HepG2 (cell line): ENCODE measurements around the gene GLIS1. TPM values are rescaled to one million over a fixed set of nuclear protein-coding genes. Genes with fewer than 3 reads are reported as not detected.

Experiments
- ATAC-seq: fragments of 200-7000 bp; cut with Tn5 transposase; 3 replicates; pipeline ENCODE4 v1.9.1; 2020; ENCODE audit warnings: mild to moderate bottlenecking, moderate library complexity
- BruUV-seq: library from RNA; stranded (reverse); fragments of 400-500 nt; replicated peaks from 2 replicates; lab custom pipeline; 2021; lab: Mats Ljungman, UMichigan
- CTCF ChIA-PET: fragments of 300-600 bp; formaldehyde crosslinking; extraction: SDS; loops from one replicate; lab custom pipeline; 2021; ENCODE audit warnings: low total read pairs, inconsistent platforms, low intra/inter-chr PET ratio; lab: Yijun Ruan, JAX
- POLR2A ChIA-PET: fragments of 350-600 bp; sonication (Branson Sonifier 250); formaldehyde crosslinking; loops from one replicate; lab custom pipeline; 2020; ENCODE audit warnings: antibody characterized with exemption, inconsistent platforms; lab: Yijun Ruan, JAX
- DNase-seq: peaks from one replicate; pipeline ENCODE4 v3.0.0-alpha.2; 2015; ENCODE audit warnings: low spot score
- FAIRE-seq: peaks from 3 replicates; lab custom pipeline; 2011; peaks lifted over from hg19 to GRCh38; lab: Jason Lieb, UNC
- H2AFZ ChIP-seq: one replicate; pipeline ENCODE4 v1.6.1; 2011; ENCODE audit warnings: low read length, inconsistent platforms
- H3K27ac ChIP-seq: fragments of 300-600 bp; 3 replicates; pipeline ENCODE4 v1.8.0; 2011; ENCODE audit warnings: mixed run types, mild to moderate bottlenecking, mixed read lengths, low read length, inconsistent platforms; ENCODE audit not compliant: insufficient read depth; ENCODE audit errors: extremely low read length
- H3K27me3 ChIP-seq, 2 experiments: fragments of 200-600 bp in 1 of 2; 2 replicates in 1 of 2; 3 replicates in 1 of 2; pipeline versions ENCODE4 v1.6.0 to v1.8.0; 2011; ENCODE audit warnings: low read length in 2 of 2, mild to moderate bottlenecking in 2 of 2, moderate library complexity in 2 of 2, inconsistent platforms in 1 of 2; ENCODE audit not compliant: insufficient read depth in 2 of 2, control insufficient read depth in 1 of 2
- H3K36me3 ChIP-seq, 2 experiments: fragments of 200-600 bp in 1 of 2; replicated peaks in 1 of 2; 2 replicates in 1 of 2; 3 replicates in 1 of 2; pipeline versions ENCODE4 v1.5.1 to v1.8.0; 2011; ENCODE audit warnings: low read length in 2 of 2, inconsistent platforms in 1 of 2; ENCODE audit not compliant: insufficient read depth in 2 of 2, control insufficient read depth in 1 of 2
- H3K4me1 ChIP-seq: 2 replicates; pipeline ENCODE4 v1.5.1; 2012; ENCODE audit warnings: low read length, inconsistent platforms; ENCODE audit not compliant: insufficient read depth
- H3K4me2 ChIP-seq: 2 replicates; pipeline ENCODE4 v1.6.0; 2011; ENCODE audit warnings: low read depth, low read length, inconsistent platforms
- H3K4me3 ChIP-seq, 3 experiments: fragments of 200-600 bp in 1 of 3; sonication (generic), shearing (Covaris generic) in 1 of 3; replicated peaks in 1 of 3; 2 replicates each; pipeline ENCODE4 v1.5.1; 2011 to 2016; ENCODE audit warnings: low read length in 3 of 3, inconsistent platforms in 2 of 3, low read depth in 2 of 3, mild to moderate bottlenecking in 2 of 3, control low read depth in 1 of 3, mixed read lengths in 1 of 3; ENCODE audit not compliant: insufficient read depth in 1 of 3
- H3K79me2 ChIP-seq: one replicate; pipeline ENCODE4 v1.6.1; 2011; ENCODE audit warnings: low read length, inconsistent platforms; ENCODE audit not compliant: insufficient read depth
- H3K9ac ChIP-seq: 2 replicates; pipeline ENCODE4 v1.6.0; 2011; ENCODE audit warnings: mild to moderate bottlenecking, low read depth, low read length, inconsistent platforms; ENCODE audit not compliant: insufficient read depth
- H3K9me3 ChIP-seq: 2 replicates; pipeline ENCODE4 v1.5.1; 2012; ENCODE audit warnings: mild to moderate bottlenecking, low read length
- H4K20me1 ChIP-seq: 2 replicates; pipeline ENCODE4 v1.6.0; 2011; ENCODE audit warnings: inconsistent platforms, mild to moderate bottlenecking, low read length, moderate library complexity; ENCODE audit not compliant: insufficient read depth
- KDM4B ChIP-seq: sonication (generic); formaldehyde crosslinking; IDR thresholded peaks from 2 replicates; pipeline ENCODE4 v1.4.0; 2020; ENCODE audit warnings: missing genetic modification reagents
- RARA ChIP-seq: IDR thresholded peaks from 2 replicates; pipeline ENCODE4 v1.6.1; 2016; ENCODE audit warnings: missing genetic modification reagents, missing compliant biosample characterization
- ZNF441 ChIP-seq: sonication (generic); formaldehyde crosslinking; IDR thresholded peaks from 2 replicates; pipeline ENCODE4 v1.7.0; 2021; ENCODE audit warnings: missing genetic modification reagents, borderline replicate concordance
- WGBS: methylation state at CpG from one replicate; pipeline ENCODE4 v1.1.6; 2017; ENCODE audit warnings: low lambda C conversion rate; 5-methylcytosine and 5-hydroxymethylcytosine counted together
- in situ Hi-C: cut with HindIII; loops from 2 replicates; pipeline ENCODE4 v1.10.0; 2017; ENCODE audit warnings: low pct_unique_long_range_greater_than_20kb; ENCODE audit not compliant: extremely low pct_ligation_motif_present
- intact Hi-C: fragments of 100-400 bp; cut with micrococcal nuclease; formaldehyde crosslinking; loops from one replicate; pipeline ENCODE4 v1.10.0; 2022; ENCODE audit not compliant: unreplicated experiment
- polyA plus RNA-seq, 8 experiments: library from polyadenylated mRNA; depleted of rRNA in 3 of 8; stranded (reverse) in 7 of 8; unstranded in 1 of 8; fragments of >200 nt; fragmentation: Illumina TruSeq in 4 of 8; extraction: Trizol in 4 of 8; gene quantifications; 2 replicates each; pipeline versions ENCODE4 v1.2.1 to v1.2.3, GENCODE V29; 2011 to 2016; ENCODE audit warnings: low read depth in 4 of 8, missing spikeins in 1 of 8, mixed read lengths in 1 of 8; ENCODE audit not compliant: insufficient read depth in 1 of 8
- total RNA-seq, 5 experiments: library from RNA; depleted of rRNA; stranded (reverse); fragments of >200 nt; fragmentation: Illumina TruSeq; extraction: Trizol; gene quantifications; 2 replicates each; pipeline ENCODE4 v1.2.3, GENCODE V29; 2016; ENCODE audit warnings: low read depth in 1 of 5
- TF ChIP-seq, protein P1 (sequence below): IDR thresholded peaks from 2 replicates; pipeline ENCODE4 v1.6.1; 2016; ENCODE audit warnings: low read depth, missing genetic modification reagents, missing compliant biosample characterization
- TF ChIP-seq, protein P2 (sequence below): sonication (generic); formaldehyde crosslinking; IDR thresholded peaks from 2 replicates; pipeline ENCODE4 v1.4.0; 2020; ENCODE audit warnings: missing genetic modification reagents
- TF ChIP-seq, protein P3 (sequence below): sonication (generic); formaldehyde crosslinking; IDR thresholded peaks from 2 replicates; pipeline ENCODE4 v1.8.0; 2022; ENCODE audit warnings: missing genetic modification reagents, mild to moderate bottlenecking, inconsistent platforms, borderline replicate concordance

The GLIS1 gene
- total and polyA plus RNA-seq, 2 of the 13 experiments (the other 11 are each of a cell fraction or from before 2014, with no cell fraction given) = 0.03 TPM; not detected in 1

DNA sequence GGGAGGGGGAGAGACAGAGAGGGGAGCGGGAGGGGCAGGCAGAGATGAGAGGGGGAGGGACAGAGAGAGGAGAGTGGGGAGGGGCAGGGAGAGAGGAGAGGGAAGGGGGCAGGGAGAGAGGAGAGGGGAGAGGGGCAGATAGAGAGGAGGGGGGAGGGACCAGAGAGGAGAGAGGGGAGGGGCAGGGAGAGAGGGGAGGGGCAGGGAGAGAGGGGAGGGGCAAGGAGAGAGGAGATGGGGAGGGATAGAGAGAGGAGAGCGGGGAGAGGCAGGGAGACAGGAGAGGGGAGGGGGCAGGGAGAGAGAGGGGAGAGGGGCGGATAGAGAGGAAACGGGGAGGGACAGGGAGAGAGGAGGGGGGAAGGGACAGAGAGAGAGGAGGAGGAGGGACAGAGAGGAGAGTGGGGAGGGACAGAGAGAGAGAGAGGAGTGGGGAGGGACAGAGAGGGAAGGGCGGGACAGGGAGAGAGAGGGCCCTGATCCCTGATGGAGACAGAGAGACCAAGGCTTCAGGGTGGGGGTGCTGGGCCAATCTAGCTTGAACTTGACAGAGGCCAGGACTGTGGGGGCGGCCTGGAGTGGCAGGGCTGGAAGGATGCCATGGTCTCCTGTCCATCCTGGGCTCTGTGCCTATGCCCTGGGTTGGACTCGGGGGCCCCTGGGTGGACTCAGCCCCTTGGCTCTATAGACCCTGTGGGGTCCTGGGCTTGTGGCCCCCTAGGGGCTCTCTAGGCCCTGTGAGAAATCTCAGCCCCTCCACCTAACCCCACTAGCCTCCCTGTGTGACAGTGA, 236.1 kb downstream of the GLIS1 start:
- Histone ChIP-seq H4K20me1 (no peaks in the 10 kb centered on the region), H3K9me3 (no peaks in the 10 kb centered on the region), H3K4me2 (no peak overlapping the region), H3K9ac (no peak overlapping the region), H3K36me3 (no peaks in the 10 kb centered on the region), H3K4me1 (no peaks in the 10 kb centered on the region), H2AFZ (no peak overlapping the region), H3K27ac (no peak overlapping the region), H3K79me2 (no peaks in the 10 kb centered on the region), H3K27me3 (peaks cover 8 to 57% of the 10 kb centered on the region in 2 experiments; a peak in 4 of 5 replicates), H3K4me3 (no peak overlapping the region)
- ATAC-seq = no peak
- in situ Hi-C loops (no loop called here), intact Hi-C loops (no loop called here)
- FAIRE-seq = no peak
- no peak for DNase-seq
- WGBS = 41% methylated on average over 5 of the region's 7 CpGs
- BruUV-seq = no TSS peak
- ChIA-PET POLR2A (no interaction called here), CTCF (no interaction called here)
- TF ChIP-seq, protein P1, sequence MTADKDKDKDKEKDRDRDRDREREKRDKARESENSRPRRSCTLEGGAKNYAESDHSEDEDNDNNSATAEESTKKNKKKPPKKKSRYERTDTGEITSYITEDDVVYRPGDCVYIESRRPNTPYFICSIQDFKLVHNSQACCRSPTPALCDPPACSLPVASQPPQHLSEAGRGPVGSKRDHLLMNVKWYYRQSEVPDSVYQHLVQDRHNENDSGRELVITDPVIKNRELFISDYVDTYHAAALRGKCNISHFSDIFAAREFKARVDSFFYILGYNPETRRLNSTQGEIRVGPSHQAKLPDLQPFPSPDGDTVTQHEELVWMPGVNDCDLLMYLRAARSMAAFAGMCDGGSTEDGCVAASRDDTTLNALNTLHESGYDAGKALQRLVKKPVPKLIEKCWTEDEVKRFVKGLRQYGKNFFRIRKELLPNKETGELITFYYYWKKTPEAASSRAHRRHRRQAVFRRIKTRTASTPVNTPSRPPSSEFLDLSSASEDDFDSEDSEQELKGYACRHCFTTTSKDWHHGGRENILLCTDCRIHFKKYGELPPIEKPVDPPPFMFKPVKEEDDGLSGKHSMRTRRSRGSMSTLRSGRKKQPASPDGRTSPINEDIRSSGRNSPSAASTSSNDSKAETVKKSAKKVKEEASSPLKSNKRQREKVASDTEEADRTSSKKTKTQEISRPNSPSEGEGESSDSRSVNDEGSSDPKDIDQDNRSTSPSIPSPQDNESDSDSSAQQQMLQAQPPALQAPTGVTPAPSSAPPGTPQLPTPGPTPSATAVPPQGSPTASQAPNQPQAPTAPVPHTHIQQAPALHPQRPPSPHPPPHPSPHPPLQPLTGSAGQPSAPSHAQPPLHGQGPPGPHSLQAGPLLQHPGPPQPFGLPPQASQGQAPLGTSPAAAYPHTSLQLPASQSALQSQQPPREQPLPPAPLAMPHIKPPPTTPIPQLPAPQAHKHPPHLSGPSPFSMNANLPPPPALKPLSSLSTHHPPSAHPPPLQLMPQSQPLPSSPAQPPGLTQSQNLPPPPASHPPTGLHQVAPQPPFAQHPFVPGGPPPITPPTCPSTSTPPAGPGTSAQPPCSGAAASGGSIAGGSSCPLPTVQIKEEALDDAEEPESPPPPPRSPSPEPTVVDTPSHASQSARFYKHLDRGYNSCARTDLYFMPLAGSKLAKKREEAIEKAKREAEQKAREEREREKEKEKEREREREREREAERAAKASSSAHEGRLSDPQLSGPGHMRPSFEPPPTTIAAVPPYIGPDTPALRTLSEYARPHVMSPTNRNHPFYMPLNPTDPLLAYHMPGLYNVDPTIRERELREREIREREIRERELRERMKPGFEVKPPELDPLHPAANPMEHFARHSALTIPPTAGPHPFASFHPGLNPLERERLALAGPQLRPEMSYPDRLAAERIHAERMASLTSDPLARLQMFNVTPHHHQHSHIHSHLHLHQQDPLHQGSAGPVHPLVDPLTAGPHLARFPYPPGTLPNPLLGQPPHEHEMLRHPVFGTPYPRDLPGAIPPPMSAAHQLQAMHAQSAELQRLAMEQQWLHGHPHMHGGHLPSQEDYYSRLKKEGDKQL = no peak
- TF ChIP-seq ZNF441 (CRISPR knock-in tag) = no peak
- TF ChIP-seq, protein P2, sequence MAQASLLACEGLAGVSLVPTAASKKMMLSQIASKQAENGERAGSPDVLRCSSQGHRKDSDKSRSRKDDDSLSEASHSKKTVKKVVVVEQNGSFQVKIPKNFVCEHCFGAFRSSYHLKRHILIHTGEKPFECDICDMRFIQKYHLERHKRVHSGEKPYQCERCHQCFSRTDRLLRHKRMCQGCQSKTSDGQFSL (CRISPR knock-in tag) = no peak
- no peak for TF ChIP-seq RARA (CRISPR knock-in tag)
- no peak for TF ChIP-seq KDM4B (CRISPR knock-in tag)
- TF ChIP-seq, protein P3, sequence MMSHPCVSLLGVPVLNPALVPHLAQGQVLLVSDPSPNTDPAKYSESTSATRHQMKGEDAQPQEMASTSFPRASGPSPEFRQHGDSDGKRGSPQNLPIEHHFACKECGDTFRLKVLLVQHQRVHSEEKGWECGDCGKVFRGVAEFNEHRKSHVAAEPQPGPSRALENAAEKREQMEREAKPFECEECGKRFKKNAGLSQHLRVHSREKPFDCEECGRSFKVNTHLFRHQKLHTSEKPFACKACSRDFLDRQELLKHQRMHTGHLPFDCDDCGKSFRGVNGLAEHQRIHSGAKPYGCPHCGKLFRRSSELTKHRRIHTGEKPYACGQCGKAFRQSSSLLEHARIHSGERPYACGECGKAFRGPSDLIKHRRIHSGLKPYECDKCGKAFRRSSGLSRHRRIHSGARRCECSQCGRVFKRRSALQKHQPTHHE (CRISPR knock-in tag) = no peak
